ENCODE data around the gene ACSM5. TPM values are rescaled to one million over a fixed set of nuclear protein-coding genes. Genes with fewer than 3 reads are reported as not detected.
A peak's percentile ranks its signal among the peaks of the same experiment; 100 is the strongest.
"Not testable (repeated sequence)": the region's sequence is repeated elsewhere in the genome, so short reads cannot be mapped to it uniquely, and the experiment has no call there.

The ACSM5 gene
- total and polyA plus RNA-seq, 5 donors: 1.8 to 12.5 (median 2.8) TPM

GRCh38 chr16:20424129-20424866, 15.0 kb downstream of the ACSM5 start:
- 83% methylated on average over 2 of the region's 2 CpGs for WGBS
- ATAC-seq (no peak), DNase-seq (no peak)
- Histone ChIP-seq H3K9me3 (ENCODE audit: control insufficient read depth, low read length) (no peaks in the 10 kb centered on the region), H3K4me1 (ENCODE audit: control insufficient read depth, insufficient read depth, low read length) (no peaks in the 10 kb centered on the region), H3K4me3 (ENCODE audit: low read length) (no peak overlapping the region), H3K27ac (ENCODE audit: low read length) (no peak overlapping the region), H3K27me3 (ENCODE audit: control insufficient read depth, insufficient read depth) (no peaks in the 10 kb centered on the region)
- intact Hi-C loops (cut with DNase I): no loop called here

- H3K9me3 ChIP-seq (ENCODE audit: control insufficient read depth, low read length); intact Hi-C loops (cut with DNase I); H3K27ac ChIP-seq (ENCODE audit: low read length); H3K4me3 ChIP-seq (ENCODE audit: low read length); ATAC-seq; H3K27me3 ChIP-seq (ENCODE audit: control insufficient read depth, insufficient read depth); DNase-seq; H3K4me1 ChIP-seq (ENCODE audit: control insufficient read depth, insufficient read depth, low read length): not testable (repeated sequence)
- WGBS: 50% methylated on average over 2 of the region's 2 CpGs
These were observed 18.1 kb downstream of the ACSM5 start for GRCh38 chr16:20427401-20427797.

- WGBS: 67% methylated on average over 7 of the region's 7 CpGs
- H3K9me3 ChIP-seq (ENCODE audit: control insufficient read depth, low read length); H3K4me3 ChIP-seq (ENCODE audit: low read length); H3K27ac ChIP-seq (ENCODE audit: low read length); intact Hi-C loops (cut with DNase I); H3K27me3 ChIP-seq (ENCODE audit: control insufficient read depth, insufficient read depth); ATAC-seq; H3K4me1 ChIP-seq (ENCODE audit: control insufficient read depth, insufficient read depth, low read length); DNase-seq: not testable (repeated sequence)
These were observed 20.2 kb downstream of the ACSM5 start for GRCh38 chr16:20429499-20429898.

DNA sequence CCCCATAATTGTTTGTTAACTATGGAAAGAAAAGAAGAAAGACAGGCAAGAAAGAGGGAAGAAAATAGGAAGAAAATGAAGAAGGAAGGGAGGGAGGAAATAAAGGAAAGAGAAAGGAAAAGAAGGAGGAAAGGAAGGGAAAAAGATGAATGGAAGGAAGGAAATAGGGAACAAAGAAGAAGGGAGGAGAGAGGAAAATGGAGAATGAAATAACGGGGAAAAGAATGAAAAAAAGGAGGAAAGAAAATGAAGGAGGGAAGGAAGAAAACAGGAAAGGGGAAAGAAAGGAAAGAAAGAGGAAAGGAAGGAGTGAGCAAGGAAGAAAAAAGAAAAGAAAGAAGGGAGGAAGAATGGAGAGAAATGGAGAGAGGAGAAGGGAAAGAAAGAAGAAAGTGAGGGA, 21.1 kb downstream of the ACSM5 start:
- DNase-seq: not testable (repeated sequence)
- WGBS: 71% methylated on average over 1 of the region's 1 CpG

DNA sequence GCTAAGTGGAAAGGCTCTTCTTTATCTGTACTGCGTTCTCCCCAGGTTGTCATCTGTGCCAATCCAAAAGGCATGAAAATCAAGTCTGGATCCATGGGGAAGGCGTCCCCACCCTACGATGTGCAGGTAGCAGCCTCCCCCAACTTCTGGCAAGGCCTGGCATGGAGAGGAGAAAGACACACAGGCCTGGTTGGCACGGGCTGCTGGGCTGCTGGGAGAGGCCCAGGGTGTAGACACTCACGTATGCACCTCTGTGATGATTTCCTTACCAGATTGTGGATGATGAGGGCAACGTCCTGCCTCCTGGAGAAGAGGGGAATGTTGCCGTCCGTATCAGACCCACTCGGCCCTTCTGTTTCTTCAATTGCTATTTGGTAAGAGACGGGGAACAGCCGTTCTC, 21.6 kb downstream of the ACSM5 start:
- no peak for ATAC-seq
- H3K9me3 ChIP-seq (ENCODE audit: control insufficient read depth, low read length): no peaks in the 10 kb centered on the region
- H3K27ac ChIP-seq (ENCODE audit: low read length): no peak overlapping the region
- WGBS: 79% methylated on average over 11 of the region's 11 CpGs
- no peak for DNase-seq
- no peak overlapping the region for H3K4me3 ChIP-seq (ENCODE audit: low read length)
- intact Hi-C loops (cut with DNase I): no loop called here
- H3K27me3 ChIP-seq (ENCODE audit: control insufficient read depth, insufficient read depth): no peaks in the 10 kb centered on the region
- H3K4me1 ChIP-seq (ENCODE audit: control insufficient read depth, insufficient read depth, low read length): no peaks in the 10 kb centered on the region

More for the DNA sequence above, 21.1 kb downstream of the ACSM5 start:
- intact Hi-C loops (cut with DNase I); H3K4me3 ChIP-seq (ENCODE audit: low read length); H3K9me3 ChIP-seq (ENCODE audit: control insufficient read depth, low read length); H3K27me3 ChIP-seq (ENCODE audit: control insufficient read depth, insufficient read depth); ATAC-seq; H3K27ac ChIP-seq (ENCODE audit: low read length); H3K4me1 ChIP-seq (ENCODE audit: control insufficient read depth, insufficient read depth, low read length): not testable (repeated sequence)

- H3K27ac ChIP-seq (ENCODE audit: low read length); H3K4me1 ChIP-seq (ENCODE audit: control insufficient read depth, insufficient read depth, low read length); H3K9me3 ChIP-seq (ENCODE audit: control insufficient read depth, low read length); ATAC-seq; intact Hi-C loops (cut with DNase I); H3K27me3 ChIP-seq (ENCODE audit: control insufficient read depth, insufficient read depth); H3K4me3 ChIP-seq (ENCODE audit: low read length); DNase-seq: not testable (repeated sequence)
- WGBS: 60% methylated on average over 2 of the region's 2 CpGs
These were observed 29.6 kb downstream of the ACSM5 start for GRCh38 chr16:20438950-20439349.

- DNase-seq (peak in 2 of 3 donors; percentile 62 to 73), ATAC-seq (peak; percentile 88 to 92)
- H3K9me3 ChIP-seq (ENCODE audit: control insufficient read depth, low read length); intact Hi-C loops (cut with DNase I); H3K4me1 ChIP-seq (ENCODE audit: control insufficient read depth, insufficient read depth, low read length); H3K27me3 ChIP-seq (ENCODE audit: control insufficient read depth, insufficient read depth); H3K4me3 ChIP-seq (ENCODE audit: low read length); H3K27ac ChIP-seq (ENCODE audit: low read length): not testable (repeated sequence)
- WGBS: 31% methylated on average over 3 of the region's 3 CpGs
These were observed 30.5 kb downstream of the ACSM5 start for GRCh38 chr16:20439820-20440231.

- ATAC-seq; intact Hi-C loops (cut with DNase I); H3K9me3 ChIP-seq (ENCODE audit: control insufficient read depth, low read length); H3K4me3 ChIP-seq (ENCODE audit: low read length); DNase-seq; H3K27me3 ChIP-seq (ENCODE audit: control insufficient read depth, insufficient read depth); H3K4me1 ChIP-seq (ENCODE audit: control insufficient read depth, insufficient read depth, low read length): not testable (repeated sequence)
- WGBS: 62% methylated on average over 1 of the region's 1 CpG
- peak overlapping the region; percentile 2 for H3K27ac ChIP-seq (ENCODE audit: low read length)
These were observed 31.4 kb downstream of the ACSM5 start for GRCh38 chr16:20440731-20441130.

DNA sequence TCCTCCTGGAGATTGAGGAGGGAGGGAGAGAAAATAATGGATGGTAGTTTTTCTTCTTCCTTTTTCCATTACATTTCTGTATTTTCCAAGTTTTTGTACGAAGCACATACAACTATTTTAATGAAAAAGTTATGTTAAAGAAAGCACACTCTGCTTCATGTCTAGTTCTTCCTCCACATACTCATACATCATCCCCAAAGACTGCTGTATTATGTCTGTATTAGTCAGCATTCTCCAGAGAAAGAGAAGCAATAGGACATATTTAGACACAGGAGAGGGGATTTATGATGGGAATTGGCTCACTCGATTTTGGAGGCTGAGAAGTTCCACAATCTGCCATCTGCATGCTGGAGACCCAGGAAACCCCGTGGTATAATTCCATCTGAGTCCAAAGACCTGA, 31.9 kb downstream of the ACSM5 start:
- no peak overlapping the region for H3K27ac ChIP-seq (ENCODE audit: low read length)
- H3K9me3 ChIP-seq (ENCODE audit: control insufficient read depth, low read length): no peaks in the 10 kb centered on the region
- intact Hi-C loops (cut with DNase I): no loop called here
- no peak overlapping the region for H3K4me3 ChIP-seq (ENCODE audit: low read length)
- H3K4me1 ChIP-seq (ENCODE audit: control insufficient read depth, insufficient read depth, low read length): peaks cover 2% of the 10 kb centered on the region
- ATAC-seq (no peak), DNase-seq (no peak)
- H3K27me3 ChIP-seq (ENCODE audit: control insufficient read depth, insufficient read depth): no peaks in the 10 kb centered on the region
- WGBS: 55% methylated on average over 3 of the region's 3 CpGs

DNA sequence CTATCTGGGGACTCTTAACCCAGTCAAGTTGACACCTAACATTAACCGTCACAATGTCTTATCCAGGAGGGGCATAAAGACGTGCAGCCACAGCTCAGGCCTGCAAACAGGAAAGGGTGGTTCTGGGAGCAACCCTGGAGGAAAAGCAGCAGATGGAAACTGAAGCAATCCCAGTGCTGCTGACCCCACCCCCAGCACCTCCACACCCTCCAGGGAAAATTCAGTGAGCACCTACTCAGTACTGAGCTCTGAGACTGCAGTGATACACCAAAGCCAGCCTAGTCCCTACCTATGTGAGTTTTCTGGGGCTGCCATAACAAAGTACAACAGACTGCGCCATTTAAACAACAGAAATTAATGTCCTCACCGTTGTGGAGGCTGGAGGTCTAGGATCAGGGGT, 32.5 kb downstream of the ACSM5 start:
- H3K4me3 ChIP-seq (ENCODE audit: low read length); intact Hi-C loops (cut with DNase I); H3K27me3 ChIP-seq (ENCODE audit: control insufficient read depth, insufficient read depth); H3K27ac ChIP-seq (ENCODE audit: low read length); H3K9me3 ChIP-seq (ENCODE audit: control insufficient read depth, low read length); H3K4me1 ChIP-seq (ENCODE audit: control insufficient read depth, insufficient read depth, low read length); DNase-seq: not testable (repeated sequence)
- peak in 1 of 2 donors; percentile 50 for ATAC-seq
- 93% methylated on average over 2 of the region's 4 CpGs for WGBS

- H3K27me3 ChIP-seq (ENCODE audit: control insufficient read depth, insufficient read depth); DNase-seq; ATAC-seq; H3K9me3 ChIP-seq (ENCODE audit: control insufficient read depth, low read length); H3K27ac ChIP-seq (ENCODE audit: low read length); intact Hi-C loops (cut with DNase I); H3K4me1 ChIP-seq (ENCODE audit: control insufficient read depth, insufficient read depth, low read length); H3K4me3 ChIP-seq (ENCODE audit: low read length): not testable (repeated sequence)
- WGBS: no CpG with 5 or more reads among the region's 3 CpGs
These were observed 37.5 kb downstream of the ACSM5 start for GRCh38 chr16:20446652-20447393.

All from right cardiac atrium (tissue), 5 donors.